Non-pigmented ciliary epithelial cell (primary cell): Measurements from ENCODE around the gene IGFBP6.

Experiments
- DNase-seq: peaks from one replicate; pipeline ENCODE4 v3.0.0-alpha.2; 2010; ENCODE audit warnings: low read depth

IGFBP6 gene

GRCh38 chr12:53120685-53121525 lies 23.4 kb downstream of the IGFBP6 start:
- DNase-seq, result no peak

GRCh38 chr12:53122961-53123468 lies 25.5 kb downstream of the IGFBP6 start:
- no peak for DNase-seq

- DNase-seq, result no peak
Observed at GRCh38 chr12:53123578-53124351, 26.3 kb downstream of the IGFBP6 start.

- DNase-seq, result no peak
Observed at GRCh38 chr12:53124352-53124723, 26.9 kb downstream of the IGFBP6 start.

GRCh38 chr12:53127169-53127568 lies 29.7 kb downstream of the IGFBP6 start:
- DNase-seq, result no peak

- no peak for DNase-seq
Observed at GRCh38 chr12:53128780-53129569, 31.5 kb downstream of the IGFBP6 start.

- no peak for DNase-seq
Observed at GRCh38 chr12:53131844-53132243, 34.4 kb downstream of the IGFBP6 start.

- no peak for DNase-seq
Observed at GRCh38 chr12:53133722-53134121, 36.3 kb downstream of the IGFBP6 start.

- no peak for DNase-seq
Observed at GRCh38 chr12:53143355-53143754, 45.9 kb downstream of the IGFBP6 start.

- DNase-seq, result no peak
Observed at GRCh38 chr12:53145383-53146260, 48.2 kb downstream of the IGFBP6 start.

- DNase-seq, result no peak
Observed at GRCh38 chr12:53147181-53147580, 49.7 kb downstream of the IGFBP6 start.

GRCh38 chr12:53147653-53148052 lies 50.2 kb downstream of the IGFBP6 start:
- DNase-seq, result no peak

GRCh38 chr12:53151039-53151438 lies 53.6 kb downstream of the IGFBP6 start:
- DNase-seq, result no peak
